ENCODE measurements around the gene ZP4.

DNA sequence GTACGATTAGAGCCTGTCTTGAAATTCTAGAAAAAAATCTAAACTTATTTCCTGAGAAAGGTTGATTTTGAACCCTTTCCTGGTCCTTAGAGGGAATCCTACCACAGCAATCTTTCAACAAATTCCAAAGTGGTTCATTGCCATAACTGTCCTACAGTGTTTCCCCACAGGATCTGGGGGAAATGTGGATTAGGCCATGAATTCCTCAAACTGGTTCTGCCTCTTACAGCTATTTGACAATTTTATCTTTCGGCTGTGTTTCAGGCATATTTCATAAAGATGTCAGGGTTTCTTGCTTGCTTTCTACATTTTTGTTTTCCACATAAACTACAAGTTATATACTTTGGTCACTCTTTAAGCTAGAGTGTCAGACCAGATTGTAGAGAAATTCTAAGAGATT, 544 bp upstream of the ZP4 start:
- TF ChIP-seq, protein P1, sequence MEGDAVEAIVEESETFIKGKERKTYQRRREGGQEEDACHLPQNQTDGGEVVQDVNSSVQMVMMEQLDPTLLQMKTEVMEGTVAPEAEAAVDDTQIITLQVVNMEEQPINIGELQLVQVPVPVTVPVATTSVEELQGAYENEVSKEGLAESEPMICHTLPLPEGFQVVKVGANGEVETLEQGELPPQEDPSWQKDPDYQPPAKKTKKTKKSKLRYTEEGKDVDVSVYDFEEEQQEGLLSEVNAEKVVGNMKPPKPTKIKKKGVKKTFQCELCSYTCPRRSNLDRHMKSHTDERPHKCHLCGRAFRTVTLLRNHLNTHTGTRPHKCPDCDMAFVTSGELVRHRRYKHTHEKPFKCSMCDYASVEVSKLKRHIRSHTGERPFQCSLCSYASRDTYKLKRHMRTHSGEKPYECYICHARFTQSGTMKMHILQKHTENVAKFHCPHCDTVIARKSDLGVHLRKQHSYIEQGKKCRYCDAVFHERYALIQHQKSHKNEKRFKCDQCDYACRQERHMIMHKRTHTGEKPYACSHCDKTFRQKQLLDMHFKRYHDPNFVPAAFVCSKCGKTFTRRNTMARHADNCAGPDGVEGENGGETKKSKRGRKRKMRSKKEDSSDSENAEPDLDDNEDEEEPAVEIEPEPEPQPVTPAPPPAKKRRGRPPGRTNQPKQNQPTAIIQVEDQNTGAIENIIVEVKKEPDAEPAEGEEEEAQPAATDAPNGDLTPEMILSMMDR (conservative IDR thresholded peaks at IDR 0.05; ENCODE audit: low read depth, low read length) = no peak
- TF ChIP-seq EZH2 (IDR thresholded peaks at IDR 0.05; ENCODE audit: borderline replicate concordance, low read depth, low read length, poor library complexity, severe bottlenecking) = no peak

All from A673 (cell line).